Measurements from ENCODE around the gene SPOCK1.

Gene SPOCK1

DNA sequence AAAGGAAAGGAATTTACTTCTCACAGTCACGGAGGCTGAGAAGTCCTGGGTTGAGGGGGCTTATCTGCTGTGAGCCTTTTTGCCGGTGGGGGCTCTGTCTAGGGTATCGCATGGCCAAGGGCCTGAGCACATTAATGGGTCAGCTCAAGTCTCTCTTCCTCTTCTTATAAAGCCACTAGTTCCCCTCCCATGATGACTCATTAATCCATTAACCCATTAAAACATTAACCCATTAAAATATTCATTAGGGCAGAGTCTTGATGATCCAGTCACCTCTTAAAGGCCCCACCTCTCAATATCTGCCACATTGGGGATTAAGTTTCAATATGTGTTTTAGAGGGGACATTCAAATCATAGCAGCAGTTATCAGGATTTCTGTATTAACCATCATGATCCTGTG is 406.3 kb downstream of the SPOCK1 start:
- DNase-seq: no peak

DNA sequence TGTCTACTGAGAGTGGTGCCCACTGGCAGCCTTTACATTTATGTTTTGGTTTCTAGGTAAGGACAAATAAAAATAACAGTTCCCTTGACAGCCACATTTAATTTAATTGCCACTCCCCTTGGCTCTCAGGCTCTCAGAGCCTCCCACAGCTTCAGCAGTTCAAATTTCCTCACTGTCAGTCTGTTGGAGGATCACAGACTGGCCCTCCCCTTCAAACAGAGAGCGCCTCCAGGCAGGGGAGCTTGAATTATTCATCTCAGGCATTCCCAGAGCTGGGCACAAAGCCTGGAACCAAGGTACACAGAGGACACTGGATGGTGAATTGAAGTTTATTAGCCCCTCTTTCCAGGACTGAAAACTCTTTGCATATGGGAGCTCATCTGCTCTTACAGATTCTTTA is 407.7 kb downstream of the SPOCK1 start:
- no peak for DNase-seq

DNA sequence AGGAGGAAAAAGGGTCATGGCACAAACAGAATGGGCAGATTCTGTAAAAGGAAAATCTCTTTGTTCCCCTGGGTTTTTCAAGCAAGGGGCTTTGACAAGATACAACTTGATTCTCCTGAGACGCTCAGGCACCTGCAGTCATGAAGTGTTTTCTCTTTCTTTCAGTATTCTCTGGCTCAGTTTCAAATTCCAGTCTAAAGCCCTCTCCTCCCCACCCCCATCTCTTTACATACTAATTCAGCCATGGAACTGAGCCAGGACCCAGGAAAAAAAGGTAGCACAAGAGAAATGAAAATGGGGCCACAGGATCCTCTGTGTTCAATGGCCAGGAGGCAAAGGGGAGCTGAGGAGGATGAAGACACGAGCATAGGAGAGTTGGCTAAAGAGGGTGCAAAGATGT is 408.4 kb downstream of the SPOCK1 start:
- no peak for DNase-seq

DNA sequence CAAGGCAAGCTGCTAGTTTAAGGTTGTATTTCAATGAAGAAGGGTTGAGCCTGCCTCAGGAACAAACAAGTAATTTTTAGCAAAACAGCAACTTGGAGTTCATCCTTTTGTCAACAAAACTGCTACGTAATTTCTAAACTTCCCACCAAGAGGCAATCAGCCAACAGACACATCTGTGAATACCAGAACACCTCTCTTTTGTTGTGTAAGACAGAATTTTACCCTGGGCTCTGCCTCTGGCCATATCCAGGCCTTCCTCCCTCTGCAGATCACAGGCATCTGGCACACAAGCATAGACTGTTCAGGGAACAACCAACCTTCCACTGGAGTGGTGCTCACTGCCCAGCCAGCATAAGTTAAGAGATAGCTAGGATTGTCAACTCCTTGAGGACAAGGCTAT is 409.0 kb downstream of the SPOCK1 start:
- DNase-seq: no peak

DNA sequence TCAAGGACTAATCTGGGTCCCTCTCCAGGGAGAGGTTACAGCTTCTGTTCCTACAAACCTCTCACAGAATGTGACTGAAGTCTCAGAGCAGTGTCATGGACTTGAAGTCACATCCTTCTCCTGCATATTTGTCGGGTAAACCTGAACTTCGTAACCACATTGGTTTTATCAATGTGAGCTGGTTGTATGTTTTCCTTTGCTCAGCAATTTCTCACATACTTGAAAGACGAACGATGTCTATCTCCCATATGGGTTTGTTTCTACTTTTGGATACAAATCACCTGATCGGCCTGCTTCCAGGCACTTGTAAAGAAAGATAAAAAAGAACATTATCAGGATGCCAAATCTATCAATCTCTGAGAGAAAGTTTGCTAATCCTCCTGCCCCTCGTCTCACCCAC is 411.0 kb downstream of the SPOCK1 start:
- no peak for DNase-seq

DNA sequence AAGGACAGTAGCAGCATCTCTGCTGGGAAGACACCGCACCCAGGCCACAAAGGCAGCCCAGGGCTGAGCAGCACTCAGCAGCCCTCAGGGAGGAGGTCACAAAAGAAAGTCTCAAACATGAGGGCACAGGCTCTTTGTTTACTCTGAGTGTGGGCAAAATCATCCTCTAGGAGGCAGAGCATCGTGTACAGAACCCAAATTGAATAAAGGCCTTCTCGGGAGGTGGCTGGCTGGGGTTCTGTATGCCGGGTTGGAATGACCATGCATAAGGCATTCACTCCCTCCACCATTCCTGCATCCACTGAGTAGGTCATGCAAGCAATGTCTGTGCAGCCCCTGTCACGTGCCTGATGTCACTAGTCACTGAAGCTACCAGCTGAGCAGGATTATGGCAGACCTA is 412.8 kb downstream of the SPOCK1 start:
- no peak for DNase-seq

DNA sequence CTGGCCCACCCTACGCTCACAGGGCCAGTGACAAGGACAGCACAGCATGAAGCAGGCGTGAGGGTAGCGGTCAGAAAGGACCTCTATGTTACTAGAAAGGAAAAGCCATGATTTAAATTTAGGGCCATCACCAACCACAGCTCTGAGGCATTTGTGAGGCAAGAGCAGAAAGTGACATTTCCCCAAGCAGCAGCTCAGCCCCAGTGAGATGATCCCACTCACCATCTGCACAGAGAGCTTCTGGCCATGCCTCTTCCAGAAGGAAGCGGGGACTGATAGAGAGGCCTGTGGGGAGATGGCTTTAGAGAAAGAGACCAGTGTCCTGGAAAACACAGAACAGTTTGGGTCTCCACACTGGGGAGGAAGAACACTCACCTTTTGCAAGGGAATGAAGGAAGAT is 413.9 kb downstream of the SPOCK1 start:
- no peak for DNase-seq

DNA sequence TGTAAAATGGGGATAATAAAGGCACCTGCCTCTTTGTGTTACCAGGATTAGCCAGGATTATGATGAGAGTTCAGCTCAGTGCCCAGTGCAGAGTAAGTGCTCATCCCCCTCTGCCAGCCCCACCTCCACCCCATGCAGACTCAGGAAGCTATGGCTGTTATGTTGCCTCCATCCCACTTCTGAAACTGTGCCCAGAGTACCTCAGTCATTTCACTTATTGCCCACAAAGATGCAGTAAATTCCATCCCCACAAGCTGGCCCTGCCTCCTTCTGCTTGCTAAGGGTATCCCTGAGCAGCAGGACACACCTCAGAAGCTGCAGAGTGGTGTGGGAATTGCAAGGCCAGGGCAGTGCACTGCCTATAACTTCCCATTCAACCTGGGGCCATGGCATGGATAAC is 415.1 kb downstream of the SPOCK1 start:
- no peak for DNase-seq

DNA sequence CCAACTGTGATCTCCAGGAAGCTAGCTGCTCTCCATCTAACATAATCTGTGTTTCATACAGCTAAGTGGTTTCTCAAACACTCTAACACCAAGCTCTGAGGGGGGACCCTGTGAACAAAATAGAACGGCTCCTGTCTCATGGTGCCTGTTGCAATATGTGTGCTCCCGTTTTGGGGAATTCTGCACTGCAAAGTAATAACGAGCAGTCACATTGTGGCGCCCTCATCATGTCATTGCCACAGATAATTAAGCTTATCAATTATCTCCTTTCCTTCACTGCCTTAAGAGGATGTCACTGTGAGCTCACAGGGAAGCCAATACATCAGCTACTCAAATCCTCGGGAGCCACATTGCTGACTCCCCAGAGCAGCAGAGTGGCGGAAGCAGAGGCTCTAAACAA is 416.2 kb downstream of the SPOCK1 start:
- DNase-seq: no peak

DNA sequence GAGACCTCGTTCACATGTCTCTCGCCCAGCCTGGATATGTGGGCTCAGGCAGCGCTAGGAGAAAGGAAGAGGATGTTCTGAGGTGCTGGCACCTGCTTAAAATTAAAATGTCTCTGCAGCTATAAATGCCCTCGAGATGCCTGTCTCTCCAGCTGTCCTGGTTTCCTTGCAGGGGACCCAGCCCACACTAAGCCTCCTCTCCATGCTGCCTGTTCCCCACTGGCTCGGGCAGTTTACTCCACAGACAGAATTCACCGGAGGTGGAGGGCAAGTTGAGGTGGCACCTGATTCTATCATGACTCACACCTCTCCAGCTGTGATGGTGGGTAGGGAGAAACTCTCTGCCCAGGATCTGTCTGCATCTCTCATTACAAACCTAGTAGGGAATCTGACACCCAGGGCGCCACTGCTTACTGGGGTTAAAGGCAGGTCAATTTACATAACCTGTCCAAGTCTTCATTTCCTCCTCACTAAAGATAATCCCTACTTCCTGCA is 420.9 kb downstream of the SPOCK1 start:
- no peak for DNase-seq

DNA sequence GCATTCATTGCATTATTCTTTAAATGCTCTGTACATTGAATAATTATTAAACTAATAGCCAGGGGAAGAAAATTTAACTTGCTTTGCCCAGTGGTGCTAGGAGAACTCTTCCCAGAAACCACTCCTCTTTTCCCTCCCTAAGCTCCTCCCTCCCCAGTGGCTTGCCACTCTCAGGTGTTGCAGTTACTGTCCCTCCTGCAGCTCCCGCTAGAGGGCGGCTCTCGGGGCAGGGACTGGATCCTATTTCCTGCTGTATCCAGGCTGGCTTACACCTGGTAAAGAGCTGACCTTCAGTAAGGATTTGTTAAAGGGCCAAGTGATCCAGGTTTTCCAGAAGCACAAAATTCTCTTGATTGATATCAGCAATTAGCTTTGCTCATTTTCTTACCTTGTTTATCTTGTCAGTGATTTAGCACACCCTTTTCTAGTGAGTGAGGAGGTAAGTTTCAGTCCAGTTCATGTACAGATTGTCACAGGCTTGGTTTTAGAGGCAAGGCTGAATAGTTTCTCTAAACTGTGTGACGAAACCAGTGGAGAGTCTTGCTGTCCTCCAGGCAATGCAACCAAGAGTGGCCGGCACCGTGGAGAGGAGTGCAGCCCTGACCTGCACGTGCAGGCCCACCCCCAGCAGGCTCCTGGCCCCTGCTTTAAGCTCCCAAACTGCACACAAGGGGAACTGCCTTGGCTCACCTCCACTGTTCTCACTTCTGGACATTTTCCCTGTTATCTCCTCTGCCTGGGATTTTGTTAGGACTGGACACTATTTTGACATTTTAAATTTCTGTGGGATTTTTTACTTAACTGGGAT is 423.8 kb downstream of the SPOCK1 start:
- DNase-seq: peak; percentile 63

DNA sequence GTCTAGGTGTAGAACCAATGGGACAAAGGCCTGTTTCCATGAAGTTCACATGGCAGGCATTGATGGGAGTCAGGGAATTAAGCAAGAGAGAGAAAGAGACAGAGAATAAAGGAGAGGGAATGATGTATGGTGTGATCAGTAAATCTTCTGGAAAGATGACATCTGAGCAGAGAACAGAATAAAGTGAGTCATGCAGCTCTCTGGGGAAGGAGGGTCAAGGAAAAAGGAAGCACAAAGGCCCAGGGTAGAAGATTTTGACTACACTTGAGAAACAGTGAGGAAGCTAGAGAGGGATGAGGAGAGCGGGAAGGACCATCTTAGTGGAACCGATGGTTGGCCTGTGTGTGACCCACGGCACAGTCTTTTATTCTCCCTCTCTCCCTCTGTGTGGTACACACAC is 425.9 kb downstream of the SPOCK1 start:
- DNase-seq: no peak

DNA sequence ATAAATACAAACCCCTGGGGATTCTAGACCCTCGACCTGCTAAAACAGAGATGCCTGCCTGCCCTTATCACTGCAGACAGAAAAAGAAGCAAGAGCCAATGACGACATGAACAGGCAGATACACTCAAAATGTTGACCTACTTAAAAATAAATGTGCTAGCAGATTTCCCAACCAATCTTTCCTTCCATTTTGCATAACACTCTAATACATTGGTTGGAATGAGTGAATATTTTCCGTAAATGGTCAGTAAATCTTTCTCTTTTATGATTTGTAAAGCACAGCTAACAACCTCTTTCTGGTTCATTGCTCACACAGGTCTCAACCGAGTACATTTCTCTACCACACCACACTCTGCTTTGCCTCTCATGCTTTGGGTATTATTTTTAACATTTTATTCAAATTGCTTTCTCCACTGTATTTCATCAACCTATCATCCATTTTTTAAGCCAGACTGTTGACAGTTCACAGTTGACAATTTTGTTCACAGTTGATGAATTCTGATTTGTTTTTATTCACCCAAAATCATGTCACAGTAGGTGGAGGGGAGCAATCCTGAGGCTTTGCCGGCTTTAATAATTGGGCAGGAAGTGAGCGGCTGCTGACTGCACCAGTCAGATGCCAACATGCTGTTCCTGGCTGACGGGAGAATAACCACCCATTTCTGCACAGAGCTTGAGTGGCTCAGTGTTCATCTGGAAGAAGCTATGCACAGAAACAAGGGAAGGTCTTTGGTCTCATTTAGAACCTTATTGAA is 426.6 kb downstream of the SPOCK1 start:
- DNase-seq: no peak

DNA sequence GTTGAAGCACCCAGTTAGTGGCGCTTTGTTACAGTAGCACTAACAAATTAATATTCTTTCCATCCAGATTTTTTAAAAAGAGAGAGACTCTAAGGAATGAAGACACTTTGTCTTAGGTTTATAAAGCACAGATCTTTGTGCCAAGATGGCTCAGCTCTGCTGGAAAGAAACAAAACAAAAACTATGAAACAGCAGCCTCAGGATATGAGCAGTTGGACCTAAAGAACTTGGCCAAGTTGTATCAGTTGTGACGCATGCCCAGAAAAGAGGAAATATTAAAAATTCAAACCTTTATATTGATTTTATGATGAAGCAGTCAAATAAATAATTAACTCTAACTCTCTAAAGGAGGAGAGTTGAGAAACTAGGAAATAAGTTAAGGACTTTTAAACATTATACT is 427.2 kb downstream of the SPOCK1 start:
- DNase-seq: no peak

DNA sequence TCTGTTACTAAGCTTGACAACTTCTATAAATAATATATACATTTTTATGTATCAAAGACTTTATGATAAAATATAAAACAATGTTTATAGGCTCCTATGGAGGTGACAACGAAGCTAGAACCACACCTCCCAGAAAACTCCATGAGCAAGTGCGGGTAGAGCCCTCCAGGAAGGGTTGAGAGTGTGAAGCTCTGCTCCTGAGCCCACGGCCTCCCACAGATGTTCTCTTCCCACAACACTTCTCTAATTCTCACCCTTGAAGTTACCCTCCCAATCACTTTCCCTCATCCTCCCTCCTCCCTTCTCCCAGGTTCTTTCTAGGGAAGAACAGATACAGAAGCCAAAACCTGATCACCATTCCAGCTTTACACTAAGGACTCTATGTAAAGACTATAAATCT is 427.6 kb downstream of the SPOCK1 start:
- DNase-seq: no peak

DNA sequence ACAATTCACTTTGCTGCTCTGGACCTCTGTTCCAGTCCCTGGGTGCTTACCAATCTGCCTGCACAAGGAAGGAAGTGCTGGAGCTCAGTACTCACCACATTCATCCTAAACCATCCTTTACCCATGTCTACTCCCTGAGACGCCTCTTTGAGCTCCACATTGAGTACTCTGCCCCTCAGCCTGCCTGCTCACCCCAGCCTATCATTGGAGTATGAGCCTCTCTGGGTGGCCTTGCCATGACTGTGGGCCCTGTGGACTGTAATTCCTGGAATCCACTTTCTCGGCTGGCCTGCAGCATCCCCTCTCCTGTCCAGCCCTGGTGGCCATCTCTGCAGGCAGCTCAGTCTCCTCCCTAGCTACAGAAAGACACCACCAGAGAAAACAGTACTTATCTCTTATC is 428.6 kb downstream of the SPOCK1 start:
- DNase-seq: no peak

DNA sequence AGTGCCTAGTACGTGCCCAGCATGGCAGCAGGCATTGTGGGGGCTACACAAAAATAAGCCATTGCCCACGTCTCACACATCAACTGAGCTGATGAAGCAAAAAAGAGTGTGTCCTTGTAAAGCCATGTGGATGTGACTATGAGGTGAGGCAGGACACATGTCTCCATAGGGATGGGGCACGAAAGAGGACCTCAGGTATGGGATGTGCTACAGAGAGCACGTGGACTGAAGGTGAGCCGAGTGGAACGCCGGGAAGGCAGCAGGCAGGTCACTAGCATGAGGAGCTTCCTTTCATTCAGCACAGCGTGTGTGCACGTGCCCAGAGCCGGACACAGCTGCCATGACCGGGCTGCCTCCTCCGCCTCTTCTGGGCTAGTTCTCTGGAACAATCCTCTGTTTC is 429.8 kb downstream of the SPOCK1 start:
- DNase-seq: no peak

DNA sequence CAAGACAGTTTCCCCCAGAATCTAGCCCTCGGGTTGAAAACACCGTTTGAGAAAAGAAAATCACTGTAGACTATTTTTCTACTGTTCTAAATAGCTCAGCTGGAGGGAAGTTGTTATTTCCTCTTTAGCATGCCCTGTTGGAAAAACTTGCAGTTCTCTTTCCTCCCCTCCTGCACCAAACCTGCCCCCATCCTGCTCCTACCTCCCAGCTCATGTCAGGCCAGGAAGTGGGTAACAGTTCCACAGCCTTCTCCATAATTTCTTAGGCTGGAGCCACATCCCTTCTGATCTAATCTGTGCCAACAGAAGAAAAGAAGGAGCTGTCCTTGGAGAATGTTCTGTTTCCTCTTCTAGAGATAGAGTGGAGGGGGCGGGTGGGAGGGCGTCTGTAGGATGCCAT is 437.7 kb downstream of the SPOCK1 start:
- no peak for DNase-seq

DNA sequence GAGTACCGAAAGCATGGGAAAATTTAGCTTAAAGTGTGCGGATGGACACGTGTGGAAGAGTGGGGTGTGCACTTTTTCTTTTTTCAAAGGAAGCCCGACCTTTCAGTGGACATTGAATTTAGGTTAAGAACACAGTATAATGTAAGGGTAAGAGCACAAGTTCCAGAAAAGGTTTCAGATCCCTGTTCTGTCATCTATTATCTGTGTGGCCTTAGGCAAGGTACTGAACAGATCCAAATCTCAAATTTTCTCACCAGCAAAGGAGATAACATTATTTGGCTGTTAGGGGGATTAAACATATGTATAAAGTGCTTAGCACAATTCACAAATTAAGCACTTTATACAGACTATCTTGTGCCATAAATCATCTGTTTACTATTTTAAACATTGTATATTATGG is 441.0 kb downstream of the SPOCK1 start:
- DNase-seq: no peak

DNA sequence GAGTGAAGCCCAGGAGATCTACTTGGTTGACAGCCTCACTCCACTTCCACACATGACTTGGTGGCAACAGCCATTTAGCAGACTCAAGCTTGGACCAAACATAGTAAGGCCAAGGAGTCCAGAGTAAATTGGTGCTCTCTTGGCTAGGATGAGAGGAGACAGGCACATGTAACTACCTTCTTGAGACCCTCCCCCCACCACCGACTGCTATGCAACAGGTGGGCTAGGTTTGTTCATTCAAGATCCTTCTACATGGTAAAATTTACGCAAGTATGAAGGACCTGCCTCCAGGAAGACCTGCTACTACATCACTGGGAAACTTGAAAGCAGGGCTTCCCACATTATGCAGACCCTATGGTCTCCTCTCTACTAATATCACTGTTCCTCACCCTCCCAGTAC is 442.4 kb downstream of the SPOCK1 start:
- no peak for DNase-seq

DNA sequence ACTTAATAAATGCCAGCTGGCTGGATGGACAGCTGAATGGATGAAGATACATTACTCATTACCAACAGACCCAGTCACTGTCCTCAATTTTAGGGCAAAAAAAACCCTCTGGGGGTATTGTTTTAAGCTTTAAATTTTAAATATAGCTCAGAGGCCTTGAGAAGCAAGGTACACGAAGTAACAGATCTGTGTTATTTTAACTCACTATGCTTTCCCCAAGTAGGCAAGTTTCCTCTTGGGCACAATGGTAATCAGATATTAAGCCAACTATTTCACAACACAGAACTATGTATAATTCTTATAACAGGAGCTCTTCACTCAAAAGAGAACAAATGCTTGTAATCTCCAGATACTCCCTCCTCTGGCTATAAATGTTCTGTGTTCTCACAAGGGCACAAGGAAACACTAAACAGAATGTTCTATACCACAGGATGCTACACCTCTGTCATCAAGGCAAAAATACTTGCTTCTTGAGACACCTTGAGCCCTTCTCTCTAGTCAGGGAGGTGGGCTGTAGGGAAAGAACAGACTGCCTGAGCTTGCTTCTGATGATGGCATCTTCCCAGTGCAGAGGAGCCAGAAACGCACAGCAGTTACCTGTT is 443.8 kb downstream of the SPOCK1 start:
- no peak for DNase-seq

DNA sequence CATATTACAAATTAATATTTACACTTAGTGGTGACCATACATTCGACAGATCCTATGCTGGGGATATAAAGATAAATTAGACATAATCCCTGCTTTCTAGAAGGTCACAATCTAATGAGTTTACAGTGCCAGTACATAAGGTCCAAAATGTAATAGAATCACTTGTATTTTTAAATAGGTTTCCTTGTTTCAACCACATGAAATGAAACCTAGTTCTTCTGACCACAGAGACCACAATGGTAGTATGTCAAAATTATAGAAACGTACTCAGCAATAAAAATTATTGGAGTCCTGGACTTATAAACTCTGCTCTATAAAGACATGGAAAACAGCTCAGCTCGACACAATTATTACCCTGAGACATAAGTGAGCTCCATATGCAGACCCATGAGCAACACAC is 444.3 kb downstream of the SPOCK1 start:
- no peak for DNase-seq

DNA sequence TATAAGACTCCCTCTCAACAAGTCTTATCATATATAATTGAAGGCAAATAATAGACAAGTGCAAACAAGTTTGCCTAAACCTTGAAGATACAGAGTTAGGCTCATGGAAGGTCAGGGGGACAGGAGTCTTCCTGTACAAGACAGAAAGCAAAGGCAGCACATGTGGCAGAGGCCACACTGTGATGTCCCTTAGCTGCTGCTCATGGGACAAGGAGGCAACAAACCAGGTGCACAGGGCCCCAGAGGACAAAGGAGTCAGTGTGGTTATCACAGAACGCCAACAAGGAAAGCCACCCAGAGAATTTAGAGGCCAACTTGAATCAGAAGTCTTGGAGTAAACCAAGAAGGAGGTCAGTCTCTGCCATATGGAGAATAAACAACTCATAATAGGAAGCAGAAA is 444.8 kb downstream of the SPOCK1 start:
- DNase-seq: no peak

DNA sequence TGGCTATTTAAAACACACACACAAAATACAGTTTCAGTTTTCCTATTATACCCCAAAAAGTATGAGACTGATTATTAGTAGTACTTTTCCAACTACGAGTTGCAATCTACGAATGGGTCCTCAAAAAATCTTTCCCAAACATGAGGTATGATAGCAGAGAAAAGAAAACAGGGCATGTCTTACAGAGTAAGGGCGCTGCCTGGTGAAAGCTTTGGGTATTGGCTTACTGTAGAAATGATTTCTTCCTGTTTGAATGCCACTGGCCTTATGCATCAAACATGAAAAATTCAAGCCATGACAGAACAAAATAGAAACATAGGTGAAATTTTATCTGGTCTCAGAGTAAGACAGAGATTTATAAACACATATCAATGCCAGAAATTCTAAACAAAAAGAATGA is 448.0 kb downstream of the SPOCK1 start:
- no peak for DNase-seq

Measured in hematopoietic multipotent progenitor cell treated with erythropoietin and hydrocortisone succinate and interleukin-3 and kit ligand, for 6 days (in vitro differentiated cells).